Lung (tissue), 12 donors: Measurements from ENCODE around the gene GOLGA5. TPM values are rescaled to one million over a fixed set of nuclear protein-coding genes. Genes with fewer than 3 reads are reported as not detected.

Source experiments
- ATAC-seq: fragments of 200-7000 bp; cut with Tn5 transposase; one replicate; pipeline ENCODE4 v1.9.1; 2020; ENCODE audit warnings: moderate number of reproducible peaks; ENCODE audit not compliant: insufficient read depth, low FRiP score
- DNase-seq, 3 donors: peaks; one replicate each; pipeline ENCODE4 v3.0.0-alpha.2; 2013 to 2017
- H3K27ac ChIP-seq, 2 donors: one replicate each; pipeline ENCODE4 v1.5.1; 2013; ENCODE audit warnings: mild to moderate bottlenecking in 2 of 2, moderate library complexity in 2 of 2, control low read depth in 1 of 2, inconsistent platforms in 1 of 2, low read depth in 1 of 2, low read length in 1 of 2
- H3K27me3 ChIP-seq, 3 donors: one replicate each; pipeline ENCODE4 v1.5.1; 2013; ENCODE audit warnings: low read length in 2 of 3; ENCODE audit not compliant: control insufficient read depth in 3 of 3, insufficient read depth in 3 of 3
- H3K36me3 ChIP-seq, 4 donors: one replicate each; pipeline ENCODE4 v1.5.1; 2013; ENCODE audit warnings: low read length in 4 of 4, mild to moderate bottlenecking in 1 of 4, moderate library complexity in 1 of 4; ENCODE audit not compliant: control insufficient read depth in 4 of 4, insufficient read depth in 4 of 4
- H3K4me1 ChIP-seq, 5 donors: one replicate each; pipeline ENCODE4 v1.5.1; 2013; ENCODE audit warnings: low read length in 5 of 5, mild to moderate bottlenecking in 2 of 5, moderate library complexity in 1 of 5; ENCODE audit not compliant: control insufficient read depth in 5 of 5, insufficient read depth in 5 of 5
- H3K4me3 ChIP-seq: one replicate; pipeline ENCODE4 v1.5.1; 2013; ENCODE audit warnings: mild to moderate bottlenecking, control low read depth, moderate library complexity
- H3K9ac ChIP-seq, 2 donors: one replicate each; pipeline ENCODE4 v1.5.1; 2013; ENCODE audit warnings: low read length in 2 of 2, control low read depth in 1 of 2; ENCODE audit not compliant: insufficient read depth in 1 of 2
- H3K9me3 ChIP-seq, 4 donors: one replicate each; pipeline ENCODE4 v1.5.1; 2013; ENCODE audit warnings: low read length in 3 of 4, mild to moderate bottlenecking in 1 of 4, moderate library complexity in 1 of 4; ENCODE audit not compliant: control insufficient read depth in 4 of 4, insufficient read depth in 3 of 4
- CTCF ChIP-seq: IDR thresholded peaks from 2 replicates; pipeline ENCODE4 v1.5.1; 2012; ENCODE audit warnings: mild to moderate bottlenecking; ENCODE audit errors: control extremely low read depth, extremely low read depth
- WGBS, 2 donors: extraction: QIAGEN DNeasy Blood & Tissue Kit; methylation state at CpG; one replicate each; pipeline ENCODE4 v1.1.7; 2013; 5-methylcytosine and 5-hydroxymethylcytosine counted together
- polyA plus RNA-seq, 2 donors: library from polyadenylated mRNA; stranded (reverse); fragments of 200-250 nt; gene quantifications; one replicate each; pipeline ENCODE4 v1.2.1, GENCODE V29; 2013
- total RNA-seq, 2 donors: library from RNA; depleted of rRNA in 1 of 2; stranded (reverse); fragments of >200 nt in 1 of 2; gene quantifications; one replicate each; pipeline ENCODE4 v1.2.1, GENCODE V29; 2014 to 2021
- donor health status: control.
- donor health status: control.
- donor health status: Bipolar disorder and iron deficiency.
- donor health status: healthy.
- donor health status: DM: yes; HTN: yes; CAD: no.

Gene GOLGA5
- total and polyA plus RNA-seq, 4 donors: 26.9 to 36.9 (median 34.0) TPM

- Histone ChIP-seq H3K9ac (no peak overlapping the region), H3K4me1 (peaks cover 0 to 5% (median 0%) of the 10 kb centered on the region in 5 donors), H3K27ac (no peak overlapping the region), H3K9me3 (no peaks in the 10 kb centered on the region), H3K4me3 (no peak overlapping the region), H3K36me3 (peaks cover 0 to 4% (median 0%) of the 10 kb centered on the region in 4 donors), H3K27me3 (no peaks in the 10 kb centered on the region)
- no peak for DNase-seq
- no peak for ATAC-seq
- TF ChIP-seq CTCF: no peak
Observed at GRCh38 chr14:92789457-92790089, 4.5 kb upstream of the GOLGA5 start.

GRCh38 chr14:92792885-92793284, 1.2 kb upstream of the GOLGA5 start:
- WGBS, 2 donors: 70 to 77% methylated on average over 4 of the region's 4 CpGs
- H3K9ac ChIP-seq: no peak overlapping the region
- no peaks in the 10 kb centered on the region for H3K27me3 ChIP-seq
- no peak for TF ChIP-seq CTCF
- DNase-seq (peak in 1 of 3 donors; percentile 16), ATAC-seq (no peak)
- no peak overlapping the region for H3K27ac ChIP-seq
- H3K36me3 ChIP-seq: peaks cover under 1 to 10% (median 5%) of the 10 kb centered on the region in 4 donors
- H3K9me3 ChIP-seq: no peaks in the 10 kb centered on the region
- peaks cover 0 to 13% (median 7%) of the 10 kb centered on the region in 5 donors for H3K4me1 ChIP-seq
- no peak overlapping the region for H3K4me3 ChIP-seq

GRCh38 chr14:92794547-92794941, 439 bp downstream of the GOLGA5 start:
- no peak for ATAC-seq
- H3K9me3 ChIP-seq: no peaks in the 10 kb centered on the region
- no peaks in the 10 kb centered on the region for H3K27me3 ChIP-seq
- no peak for TF ChIP-seq CTCF
- H3K4me1 ChIP-seq: peaks cover 0 to 13% (median 7%) of the 10 kb centered on the region in 5 donors
- peak overlapping the region; percentile 88 to 94 for H3K27ac ChIP-seq
- H3K36me3 ChIP-seq: peaks cover 6 to 14% (median 8%) of the 10 kb centered on the region in 4 donors
- 1% methylated on average over 20 of the region's 20 CpGs for WGBS, 2 donors
- DNase-seq: no peak
- H3K9ac ChIP-seq: peak overlapping the region; percentile 85 to 91
- H3K4me3 ChIP-seq: peak overlapping the region; percentile 99

DNA sequence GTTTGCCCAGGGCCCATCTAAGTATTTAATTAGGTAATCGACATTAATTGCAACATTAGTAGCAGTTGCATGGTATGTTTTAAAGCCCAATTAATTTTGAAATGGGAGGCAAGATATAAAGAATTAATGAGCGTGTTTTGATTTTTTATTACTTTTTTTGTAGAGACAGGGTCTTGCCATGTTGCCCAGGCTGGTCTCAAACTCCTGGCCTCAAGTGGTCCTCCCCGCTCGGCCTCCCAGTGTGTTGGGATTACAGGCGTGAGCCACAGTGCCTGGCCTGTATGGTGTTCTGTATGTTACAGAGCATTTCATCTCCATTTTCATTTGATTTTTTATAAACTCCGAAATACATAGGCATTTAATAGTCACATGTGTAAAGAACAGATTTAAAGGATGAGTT, 856 bp downstream of the GOLGA5 start:
- DNase-seq: no peak

More for the DNA sequence above, 856 bp downstream of the GOLGA5 start:
- H3K9ac ChIP-seq: peak overlapping the region; percentile 85 to 91
- H3K4me1 ChIP-seq: peaks cover 0 to 15% (median 7%) of the 10 kb centered on the region in 5 donors
- TF ChIP-seq CTCF: no peak
- ATAC-seq: no peak
- H3K36me3 ChIP-seq: peaks cover 6 to 14% (median 8%) of the 10 kb centered on the region in 4 donors
- H3K27ac ChIP-seq: peak overlapping the region in 1 of 2 donors; percentile 94
- H3K4me3 ChIP-seq: peak overlapping the region; percentile 99
- H3K9me3 ChIP-seq: no peaks in the 10 kb centered on the region
- H3K27me3 ChIP-seq: no peaks in the 10 kb centered on the region
- WGBS, 2 donors: 63 to 65% methylated on average over 6 of the region's 6 CpGs
